ENCODE measurements around the gene IL1R2. TPM values are rescaled to one million over a fixed set of nuclear protein-coding genes. Genes with fewer than 3 reads are reported as not detected.

Gene IL1R2
- total and polyA plus RNA-seq, 2 of the 13 experiments (the other 11 are each of a cell fraction or from before 2014, with no cell fraction given): 3.6 to 7.3 TPM

DNA sequence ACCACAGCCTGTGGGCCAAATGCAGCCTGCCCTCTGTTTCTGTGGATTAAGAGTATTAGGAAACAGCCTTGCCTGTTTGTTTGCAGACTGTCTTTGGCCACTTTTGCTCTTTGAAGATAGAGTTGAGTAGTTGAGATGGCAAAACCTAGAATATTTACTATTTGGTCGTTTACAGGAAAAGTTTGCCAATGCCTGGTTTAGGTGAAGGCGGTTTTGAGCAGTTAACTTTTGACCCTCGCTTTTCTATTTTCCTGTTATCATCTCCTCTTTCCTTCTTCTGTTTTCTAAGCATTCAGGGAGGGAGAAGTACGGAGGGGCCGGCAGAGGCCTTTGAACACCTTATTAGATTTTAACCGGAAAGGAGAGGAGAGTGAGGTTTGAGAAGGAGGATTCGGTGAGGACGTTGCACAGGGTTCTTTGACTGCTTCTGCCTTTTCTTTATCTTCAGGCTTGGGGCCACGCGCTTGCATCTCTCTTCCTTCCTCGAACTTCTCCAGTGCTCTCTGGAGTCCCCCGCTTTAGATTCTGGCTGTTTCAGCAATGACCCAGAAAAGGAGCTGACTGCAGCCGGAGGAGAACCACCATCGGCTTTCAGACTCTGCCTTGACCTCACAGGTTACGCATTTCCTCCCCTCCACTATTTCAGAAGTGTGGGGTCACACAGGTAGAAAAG, 39.2 kb downstream of the IL1R2 start:
- Histone ChIP-seq H3K9ac (ENCODE audit: insufficient read depth, low read depth, low read length) (peak overlapping the region; percentile 73), H3K36me3 (replicated peaks in 1 of 2; ENCODE audit: control insufficient read depth in 1 of 2, insufficient read depth in 2 of 2, low read length in 2 of 2) (no peaks in the 10 kb centered on the region), H3K27me3 (ENCODE audit: control insufficient read depth in 1 of 2, insufficient read depth in 2 of 2, low read length in 2 of 2) (no peaks in the 10 kb centered on the region), H3K4me1 (ENCODE audit: insufficient read depth, low read length) (peaks cover 99% of the 10 kb centered on the region), H3K4me3 (replicated peaks in 1 of 3; ENCODE audit: insufficient read depth in 1 of 3, low read depth in 2 of 3, low read length in 3 of 3) (peak overlapping the region; percentile 40 to 67 (median 47)), H2AFZ (ENCODE audit: low read length) (no peak overlapping the region), H4K20me1 (ENCODE audit: insufficient read depth, low read length) (no peaks in the 10 kb centered on the region), H3K27ac (ENCODE audit: extremely low read length, insufficient read depth, low read length) (peak overlapping the region; percentile 84), H3K4me2 (ENCODE audit: low read depth, low read length) (peak overlapping the region; percentile 85), H3K79me2 (ENCODE audit: insufficient read depth, low read length) (no peaks in the 10 kb centered on the region), H3K9me3 (ENCODE audit: low read length) (no peaks in the 10 kb centered on the region)
- intact Hi-C loops (cut with micrococcal nuclease; ENCODE audit: unreplicated experiment): loop anchor here (2.0 kb wide), 1 partner anchor 76 kb away; no protein-coding TSS in a partner anchor
- POLR2A ChIA-PET: interaction anchor here (0.7 to 4.9 kb wide), 6 partner anchors 15 to 125 kb away, joined by 3 to 73 read pairs (median 22); no protein-coding TSS in a partner anchor
- BruUV-seq (replicated peaks): TSS peak; percentile 85
- peak; percentile 62 for ATAC-seq
- CTCF ChIA-PET (ENCODE audit: low intra/inter-chr PET ratio, low total read pairs): interaction anchor here (1.2 kb wide), 1 partner anchor 125 kb away, joined by 3 read pairs; no protein-coding TSS in a partner anchor
- FAIRE-seq: peak; percentile 88
- DNase-seq (ENCODE audit: low spot score): peak; percentile 96
- WGBS (ENCODE audit: low lambda C conversion rate): 7% methylated on average over 15 of the region's 15 CpGs
- in situ Hi-C loops (cut with HindIII; ENCODE audit: extremely low pct_ligation_motif_present, low pct_unique_long_range_greater_than_20kb): no loop called here
- TF ChIP-seq GLI4 (CRISPR knock-in tag; IDR thresholded peaks at IDR 0.05; ENCODE audit: borderline replicate concordance) (peak; percentile 43; the same call in 1 of the 2 replicates), SP140L (CRISPR knock-in tag; IDR thresholded peaks at IDR 0.05; ENCODE audit: borderline replicate concordance) (peak; percentile 87; the same call in 1 of the 2 replicates), ZBTB8A (CRISPR knock-in tag; IDR thresholded peaks at IDR 0.05; ENCODE audit: borderline replicate concordance, low read depth) (no peak), ZFP36L2 (CRISPR knock-in tag; IDR thresholded peaks at IDR 0.05) (no peak), ZNF773 (CRISPR knock-in tag; IDR thresholded peaks at IDR 0.05; ENCODE audit: borderline replicate concordance) (no peak), MTA1 (CRISPR knock-in tag; IDR thresholded peaks at IDR 0.05; ENCODE audit: borderline replicate concordance) (no peak; the same call in 1 of the 2 replicates), MIXL1 (CRISPR knock-in tag; IDR thresholded peaks at IDR 0.05) (peak; percentile 84), RELA (CRISPR knock-in tag; IDR thresholded peaks at IDR 0.05) (no peak), FOSL2 (CRISPR knock-in tag; IDR thresholded peaks at IDR 0.05) (peak; percentile 84), ZBTB1 (CRISPR knock-in tag; IDR thresholded peaks at IDR 0.05; ENCODE audit: borderline replicate concordance) (no peak), HNF4G (IDR thresholded peaks at IDR 0.05; ENCODE audit: borderline replicate concordance, low read depth, low read length) (peak; percentile 61; the same call in 1 of the 2 replicates), HNF4G (CRISPR knock-in tag; IDR thresholded peaks at IDR 0.05; ENCODE audit: borderline replicate concordance, low read depth) (peak; percentile 45; the same call in 1 of the 2 replicates), ZNF841 (CRISPR knock-in tag; IDR thresholded peaks at IDR 0.05; ENCODE audit: borderline replicate concordance) (no peak), NR2F2 (IDR thresholded peaks at IDR 0.05; ENCODE audit: borderline replicate concordance, low read depth) (peak; percentile 93), ZNF331 (CRISPR knock-in tag; IDR thresholded peaks at IDR 0.05) (peak; percentile 92), TCF12 (IDR thresholded peaks at IDR 0.05) (no peak), TCF12 (CRISPR knock-in tag; IDR thresholded peaks at IDR 0.05) (peak; percentile 88; the same call in 1 of the 2 replicates)
- TF ChIP-seq, protein P1, sequence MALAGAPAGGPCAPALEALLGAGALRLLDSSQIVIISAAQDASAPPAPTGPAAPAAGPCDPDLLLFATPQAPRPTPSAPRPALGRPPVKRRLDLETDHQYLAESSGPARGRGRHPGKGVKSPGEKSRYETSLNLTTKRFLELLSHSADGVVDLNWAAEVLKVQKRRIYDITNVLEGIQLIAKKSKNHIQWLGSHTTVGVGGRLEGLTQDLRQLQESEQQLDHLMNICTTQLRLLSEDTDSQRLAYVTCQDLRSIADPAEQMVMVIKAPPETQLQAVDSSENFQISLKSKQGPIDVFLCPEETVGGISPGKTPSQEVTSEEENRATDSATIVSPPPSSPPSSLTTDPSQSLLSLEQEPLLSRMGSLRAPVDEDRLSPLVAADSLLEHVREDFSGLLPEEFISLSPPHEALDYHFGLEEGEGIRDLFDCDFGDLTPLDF (CRISPR knock-in tag; IDR thresholded peaks at IDR 0.05): peak; percentile 54
- TF ChIP-seq, protein P2, sequence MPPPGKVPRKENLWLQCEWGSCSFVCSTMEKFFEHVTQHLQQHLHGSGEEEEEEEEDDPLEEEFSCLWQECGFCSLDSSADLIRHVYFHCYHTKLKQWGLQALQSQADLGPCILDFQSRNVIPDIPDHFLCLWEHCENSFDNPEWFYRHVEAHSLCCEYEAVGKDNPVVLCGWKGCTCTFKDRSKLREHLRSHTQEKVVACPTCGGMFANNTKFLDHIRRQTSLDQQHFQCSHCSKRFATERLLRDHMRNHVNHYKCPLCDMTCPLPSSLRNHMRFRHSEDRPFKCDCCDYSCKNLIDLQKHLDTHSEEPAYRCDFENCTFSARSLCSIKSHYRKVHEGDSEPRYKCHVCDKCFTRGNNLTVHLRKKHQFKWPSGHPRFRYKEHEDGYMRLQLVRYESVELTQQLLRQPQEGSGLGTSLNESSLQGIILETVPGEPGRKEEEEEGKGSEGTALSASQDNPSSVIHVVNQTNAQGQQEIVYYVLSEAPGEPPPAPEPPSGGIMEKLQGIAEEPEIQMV (CRISPR knock-in tag; IDR thresholded peaks at IDR 0.05; ENCODE audit: low read depth): no peak; the same call in 1 of the 2 replicates
- TF ChIP-seq, protein P3, sequence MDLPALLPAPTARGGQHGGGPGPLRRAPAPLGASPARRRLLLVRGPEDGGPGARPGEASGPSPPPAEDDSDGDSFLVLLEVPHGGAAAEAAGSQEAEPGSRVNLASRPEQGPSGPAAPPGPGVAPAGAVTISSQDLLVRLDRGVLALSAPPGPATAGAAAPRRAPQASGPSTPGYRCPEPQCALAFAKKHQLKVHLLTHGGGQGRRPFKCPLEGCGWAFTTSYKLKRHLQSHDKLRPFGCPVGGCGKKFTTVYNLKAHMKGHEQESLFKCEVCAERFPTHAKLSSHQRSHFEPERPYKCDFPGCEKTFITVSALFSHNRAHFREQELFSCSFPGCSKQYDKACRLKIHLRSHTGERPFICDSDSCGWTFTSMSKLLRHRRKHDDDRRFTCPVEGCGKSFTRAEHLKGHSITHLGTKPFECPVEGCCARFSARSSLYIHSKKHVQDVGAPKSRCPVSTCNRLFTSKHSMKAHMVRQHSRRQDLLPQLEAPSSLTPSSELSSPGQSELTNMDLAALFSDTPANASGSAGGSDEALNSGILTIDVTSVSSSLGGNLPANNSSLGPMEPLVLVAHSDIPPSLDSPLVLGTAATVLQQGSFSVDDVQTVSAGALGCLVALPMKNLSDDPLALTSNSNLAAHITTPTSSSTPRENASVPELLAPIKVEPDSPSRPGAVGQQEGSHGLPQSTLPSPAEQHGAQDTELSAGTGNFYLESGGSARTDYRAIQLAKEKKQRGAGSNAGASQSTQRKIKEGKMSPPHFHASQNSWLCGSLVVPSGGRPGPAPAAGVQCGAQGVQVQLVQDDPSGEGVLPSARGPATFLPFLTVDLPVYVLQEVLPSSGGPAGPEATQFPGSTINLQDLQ (CRISPR knock-in tag; IDR thresholded peaks at IDR 0.05): peak; percentile 77; the same call in 1 of the 2 replicates
